ENCODE results near the gene INIP.
A peak's percentile ranks its signal among the peaks of the same experiment; 100 is the strongest.

INIP gene

GRCh38 chr9:112750016-112750763 is 32.3 kb upstream of the INIP start, which contains the start of gene SNX30 (continued):
- TF ChIP-seq, protein P1, sequence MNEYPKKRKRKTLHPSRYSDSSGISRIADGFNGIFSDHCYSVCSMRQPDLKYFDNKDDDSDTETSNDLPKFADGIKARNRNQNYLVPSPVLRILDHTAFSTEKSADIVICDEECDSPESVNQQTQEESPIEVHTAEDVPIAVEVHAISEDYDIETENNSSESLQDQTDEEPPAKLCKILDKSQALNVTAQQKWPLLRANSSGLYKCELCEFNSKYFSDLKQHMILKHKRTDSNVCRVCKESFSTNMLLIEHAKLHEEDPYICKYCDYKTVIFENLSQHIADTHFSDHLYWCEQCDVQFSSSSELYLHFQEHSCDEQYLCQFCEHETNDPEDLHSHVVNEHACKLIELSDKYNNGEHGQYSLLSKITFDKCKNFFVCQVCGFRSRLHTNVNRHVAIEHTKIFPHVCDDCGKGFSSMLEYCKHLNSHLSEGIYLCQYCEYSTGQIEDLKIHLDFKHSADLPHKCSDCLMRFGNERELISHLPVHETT (tag by site-specific recombination; IDR thresholded peaks at IDR 0.05) = no peak
- TF ChIP-seq ZNF510 (tag by site-specific recombination; IDR thresholded peaks at IDR 0.05; ENCODE audit: insufficient replicate concordance) (no peak), ZNF24 (tag by site-specific recombination; IDR thresholded peaks at IDR 0.05) (no peak), BCL11B (tag by site-specific recombination; IDR thresholded peaks at IDR 0.05; ENCODE audit: low read depth) (no peak), HOXD13 (CRISPR knock-in tag; IDR thresholded peaks at IDR 0.05; ENCODE audit: borderline replicate concordance) (no peak), ZNF148 (tag by site-specific recombination; IDR thresholded peaks at IDR 0.05; ENCODE audit: borderline replicate concordance) (no peak), ZNF555 (tag by site-specific recombination; conservative IDR thresholded peaks at IDR 0.05) (no peak), ZBTB17 (tag by site-specific recombination; IDR thresholded peaks at IDR 0.05) (peak; percentile 45), ZNF138 (tag by site-specific recombination; IDR thresholded peaks at IDR 0.05; ENCODE audit: borderline replicate concordance) (no peak), ZNF558 (tag by site-specific recombination; IDR thresholded peaks at IDR 0.05) (no peak), FEZF1 (tag by site-specific recombination; IDR thresholded peaks at IDR 0.05) (no peak), ZNF354C (tag by site-specific recombination; IDR thresholded peaks at IDR 0.05; ENCODE audit: borderline replicate concordance, low read depth) (no peak), ZNF626 (tag by site-specific recombination; IDR thresholded peaks at IDR 0.05) (no peak), KLF8 (tag by site-specific recombination; IDR thresholded peaks at IDR 0.05) (peak; percentile 76; the same call in 1 of the 2 replicates), ZNF776 (tag by site-specific recombination; IDR thresholded peaks at IDR 0.05; ENCODE audit: borderline replicate concordance) (no peak), ZBTB20 (tag by site-specific recombination; IDR thresholded peaks at IDR 0.05) (no peak), ZNF548 (tag by site-specific recombination; IDR thresholded peaks at IDR 0.05) (no peak), ZFP3 (tag by site-specific recombination; IDR thresholded peaks at IDR 0.05; ENCODE audit: low read depth) (no peak), ZEB2 (tag by site-specific recombination; IDR thresholded peaks at IDR 0.05) (0 out of 2 replicates have a peak, but pooled peaks have one; percentile 53), ZNF280C (tag by site-specific recombination; IDR thresholded peaks at IDR 0.05) (no peak), ZNF521 (tag by site-specific recombination; IDR thresholded peaks at IDR 0.05) (no peak), ZIC2 (tag by site-specific recombination; IDR thresholded peaks at IDR 0.05) (peak; percentile 29), ZNF837 (tag by site-specific recombination; IDR thresholded peaks at IDR 0.05) (no peak), ZBTB21 (tag by site-specific recombination; IDR thresholded peaks at IDR 0.05) (no peak)
